ENCODE results near the gene PDIA5. TPM values are rescaled to one million over a fixed set of nuclear protein-coding genes. Genes with fewer than 3 reads are reported as not detected.

Gene PDIA5
- total RNA-seq, 1 experiment from 2014 or later = 28.6 TPM

- POLR2A ChIA-PET (ENCODE audit: low non-redundant PET) = no interaction called here
- no peak for DNase-seq (ENCODE audit: low spot score)
Measured at GRCh38 chr3:123104550-123104949, 37.7 kb downstream of the PDIA5 start.

GRCh38 chr3:123105201-123106189 lies 38.7 kb downstream of the PDIA5 start:
- POLR2A ChIA-PET (ENCODE audit: low non-redundant PET) = no interaction called here
- H3K27me3 ChIP-seq (replicated peaks; ENCODE audit: insufficient read depth, low read depth, low read length, poor library complexity) = no peaks in the 10 kb centered on the region
- CTCF ChIA-PET = no interaction called here
- TF ChIP-seq, protein P1, sequence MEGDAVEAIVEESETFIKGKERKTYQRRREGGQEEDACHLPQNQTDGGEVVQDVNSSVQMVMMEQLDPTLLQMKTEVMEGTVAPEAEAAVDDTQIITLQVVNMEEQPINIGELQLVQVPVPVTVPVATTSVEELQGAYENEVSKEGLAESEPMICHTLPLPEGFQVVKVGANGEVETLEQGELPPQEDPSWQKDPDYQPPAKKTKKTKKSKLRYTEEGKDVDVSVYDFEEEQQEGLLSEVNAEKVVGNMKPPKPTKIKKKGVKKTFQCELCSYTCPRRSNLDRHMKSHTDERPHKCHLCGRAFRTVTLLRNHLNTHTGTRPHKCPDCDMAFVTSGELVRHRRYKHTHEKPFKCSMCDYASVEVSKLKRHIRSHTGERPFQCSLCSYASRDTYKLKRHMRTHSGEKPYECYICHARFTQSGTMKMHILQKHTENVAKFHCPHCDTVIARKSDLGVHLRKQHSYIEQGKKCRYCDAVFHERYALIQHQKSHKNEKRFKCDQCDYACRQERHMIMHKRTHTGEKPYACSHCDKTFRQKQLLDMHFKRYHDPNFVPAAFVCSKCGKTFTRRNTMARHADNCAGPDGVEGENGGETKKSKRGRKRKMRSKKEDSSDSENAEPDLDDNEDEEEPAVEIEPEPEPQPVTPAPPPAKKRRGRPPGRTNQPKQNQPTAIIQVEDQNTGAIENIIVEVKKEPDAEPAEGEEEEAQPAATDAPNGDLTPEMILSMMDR (conservative IDR thresholded peaks at IDR 0.05; ENCODE audit: low read depth, low read length) = no peak
- no peak for TF ChIP-seq EZH2 (IDR thresholded peaks at IDR 0.05; ENCODE audit: borderline replicate concordance, low read depth, low read length, poor library complexity, severe bottlenecking)
- H3K27ac ChIP-seq (ENCODE audit: low read depth, low read length, poor library complexity, severe bottlenecking) = no peak overlapping the region
- no peaks in the 10 kb centered on the region for H3K9me3 ChIP-seq (ENCODE audit: low read depth, low read length, poor library complexity, severe bottlenecking)
- peaks cover 13% of the 10 kb centered on the region for H3K4me1 ChIP-seq (ENCODE audit: insufficient read depth, low read length, poor library complexity, severe bottlenecking)
- no TSS peak for BruUV-seq (replicated peaks)
- peaks cover 25% of the 10 kb centered on the region for H3K36me3 ChIP-seq (ENCODE audit: insufficient read depth, low read length, poor library complexity, severe bottlenecking)
- no peak overlapping the region for H3K4me3 ChIP-seq (ENCODE audit: low read depth, low read length, poor library complexity, severe bottlenecking)
- intact Hi-C loops (cut with micrococcal nuclease; ENCODE audit: unreplicated experiment) = no loop called here
- no peak for DNase-seq (ENCODE audit: low spot score)

More at GRCh38 chr3:123104550-123104949, 37.7 kb downstream of the PDIA5 start:
- Histone ChIP-seq H3K27ac (ENCODE audit: low read depth, low read length, poor library complexity, severe bottlenecking) (no peak overlapping the region), H3K36me3 (ENCODE audit: insufficient read depth, low read length, poor library complexity, severe bottlenecking) (peaks cover 25% of the 10 kb centered on the region), H3K9me3 (ENCODE audit: low read depth, low read length, poor library complexity, severe bottlenecking) (no peaks in the 10 kb centered on the region), H3K4me1 (ENCODE audit: insufficient read depth, low read length, poor library complexity, severe bottlenecking) (peaks cover 3% of the 10 kb centered on the region), H3K27me3 (replicated peaks; ENCODE audit: insufficient read depth, low read depth, low read length, poor library complexity) (no peaks in the 10 kb centered on the region), H3K4me3 (ENCODE audit: low read depth, low read length, poor library complexity, severe bottlenecking) (no peak overlapping the region)
- CTCF ChIA-PET = no interaction called here
- no TSS peak for BruUV-seq (replicated peaks)
- intact Hi-C loops (cut with micrococcal nuclease; ENCODE audit: unreplicated experiment) = no loop called here
- TF ChIP-seq, protein P1 (conservative IDR thresholded peaks at IDR 0.05; ENCODE audit: low read depth, low read length) = no peak
- TF ChIP-seq EZH2 (IDR thresholded peaks at IDR 0.05; ENCODE audit: borderline replicate concordance, low read depth, low read length, poor library complexity, severe bottlenecking) = no peak

DNA sequence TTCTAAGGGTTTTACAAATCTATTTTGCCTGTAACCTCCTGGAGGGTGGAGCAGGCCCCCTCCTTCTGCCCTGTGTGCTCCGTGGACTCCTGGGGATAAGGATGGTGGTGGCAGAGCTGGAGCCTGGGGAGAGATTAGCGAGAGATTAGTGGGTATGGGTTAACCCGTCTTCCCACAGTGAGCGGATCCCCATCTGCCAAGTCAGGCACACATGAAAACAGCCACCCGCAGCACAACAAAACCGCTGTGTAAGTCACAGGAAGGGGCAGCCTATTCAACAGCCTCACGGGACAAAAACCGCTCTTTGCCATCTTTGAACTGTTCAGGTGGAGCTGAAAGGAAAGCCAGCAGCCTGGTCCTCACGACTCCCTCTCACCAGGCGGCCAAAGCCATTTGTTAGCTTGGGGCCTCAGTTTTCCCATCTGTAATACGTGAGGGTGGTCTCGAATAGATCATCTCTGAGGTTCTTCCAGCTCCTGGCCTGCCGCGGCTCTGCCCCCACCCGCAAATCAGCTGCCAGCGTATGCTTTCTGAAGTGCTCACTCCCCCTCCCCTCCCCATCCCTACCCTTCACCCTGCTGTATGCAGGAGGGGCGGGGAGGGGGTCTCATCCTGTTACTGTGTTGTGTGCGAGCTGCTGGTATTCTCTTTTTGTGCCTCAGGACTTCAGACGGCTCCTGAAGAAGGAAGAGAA lies 43.6 kb downstream of the PDIA5 start:
- H3K36me3 ChIP-seq (ENCODE audit: insufficient read depth, low read length, poor library complexity, severe bottlenecking) = peaks cover 19% of the 10 kb centered on the region
- peak overlapping the region; percentile 48 for H3K27ac ChIP-seq (ENCODE audit: low read depth, low read length, poor library complexity, severe bottlenecking)
- no peak overlapping the region for H3K4me3 ChIP-seq (ENCODE audit: low read depth, low read length, poor library complexity, severe bottlenecking)
- intact Hi-C loops (cut with micrococcal nuclease; ENCODE audit: unreplicated experiment) = no loop called here
- peaks cover 16% of the 10 kb centered on the region for H3K4me1 ChIP-seq (ENCODE audit: insufficient read depth, low read length, poor library complexity, severe bottlenecking)
- TF ChIP-seq, protein P1 (conservative IDR thresholded peaks at IDR 0.05; ENCODE audit: low read depth, low read length) = no peak
- TF ChIP-seq EZH2 (IDR thresholded peaks at IDR 0.05; ENCODE audit: borderline replicate concordance, low read depth, low read length, poor library complexity, severe bottlenecking) = no peak
- no TSS peak for BruUV-seq (replicated peaks)
- ChIA-PET POLR2A (ENCODE audit: low non-redundant PET) (interaction anchor here (0.5 kb wide), 1 partner anchor 11 kb away, joined by 3 read pairs; no protein-coding TSS in a partner anchor), CTCF (interaction anchor here (0.6 to 0.7 kb wide), 2 partner anchors 33 to 83 kb away, joined by 3 to 8 read pairs; partner anchors contain the start of gene SEMA5B)
- no peaks in the 10 kb centered on the region for H3K9me3 ChIP-seq (ENCODE audit: low read depth, low read length, poor library complexity, severe bottlenecking)
- DNase-seq (ENCODE audit: low spot score) = peak; percentile 80
- no peaks in the 10 kb centered on the region for H3K27me3 ChIP-seq (replicated peaks; ENCODE audit: insufficient read depth, low read depth, low read length, poor library complexity)

All from A673 (cell line).